Measurements from ENCODE around the gene GMPPB.

GRCh38 chr3:49756036-49756435 is 32.3 kb upstream of the GMPPB start:
- TF ChIP-seq, protein P1, sequence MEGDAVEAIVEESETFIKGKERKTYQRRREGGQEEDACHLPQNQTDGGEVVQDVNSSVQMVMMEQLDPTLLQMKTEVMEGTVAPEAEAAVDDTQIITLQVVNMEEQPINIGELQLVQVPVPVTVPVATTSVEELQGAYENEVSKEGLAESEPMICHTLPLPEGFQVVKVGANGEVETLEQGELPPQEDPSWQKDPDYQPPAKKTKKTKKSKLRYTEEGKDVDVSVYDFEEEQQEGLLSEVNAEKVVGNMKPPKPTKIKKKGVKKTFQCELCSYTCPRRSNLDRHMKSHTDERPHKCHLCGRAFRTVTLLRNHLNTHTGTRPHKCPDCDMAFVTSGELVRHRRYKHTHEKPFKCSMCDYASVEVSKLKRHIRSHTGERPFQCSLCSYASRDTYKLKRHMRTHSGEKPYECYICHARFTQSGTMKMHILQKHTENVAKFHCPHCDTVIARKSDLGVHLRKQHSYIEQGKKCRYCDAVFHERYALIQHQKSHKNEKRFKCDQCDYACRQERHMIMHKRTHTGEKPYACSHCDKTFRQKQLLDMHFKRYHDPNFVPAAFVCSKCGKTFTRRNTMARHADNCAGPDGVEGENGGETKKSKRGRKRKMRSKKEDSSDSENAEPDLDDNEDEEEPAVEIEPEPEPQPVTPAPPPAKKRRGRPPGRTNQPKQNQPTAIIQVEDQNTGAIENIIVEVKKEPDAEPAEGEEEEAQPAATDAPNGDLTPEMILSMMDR (IDR thresholded peaks at IDR 0.05), result no peak
- TF ChIP-seq POLR2A (IDR thresholded peaks at IDR 0.05), result no peak

Measured in adrenal gland (tissue), 5 donors.